Vagina (tissue), 2 donors: Measurements from ENCODE around the gene SH3RF1.

Experiments
- CTCF ChIP-seq, 3 experiments: fragments of 450-650 bp in 2 of 3; fragments of 200-600 bp in 1 of 3; sonication (generic) in 1 of 3; IDR thresholded peaks; one replicate each; pipeline ENCODE4 v1.5.1; 2017 to 2019; ENCODE audit warnings: antibody characterized with exemption in 3 of 3, mild to moderate bottlenecking in 2 of 3, moderate library complexity in 2 of 3
- POLR2A ChIP-seq, 2 donors: fragments of 450-650 bp; IDR thresholded peaks; one replicate each; pipeline ENCODE4 v1.6.1; 2017; ENCODE audit warnings: antibody characterized with exemption in 2 of 2, mild to moderate bottlenecking in 2 of 2, moderate library complexity in 2 of 2
- POLR2AphosphoS5 ChIP-seq, 2 donors: sonication (generic); formaldehyde crosslinking; IDR thresholded peaks; one replicate each; pipeline ENCODE4 v1.9.0; 2017; ENCODE audit warnings: antibody characterized with exemption in 2 of 2, mild to moderate bottlenecking in 2 of 2, low read depth in 1 of 2; ENCODE audit not compliant: insufficient read depth in 1 of 2

- no peak for TF ChIP-seq CTCF (IDR thresholded peaks at IDR 0.05)
- no peak for TF ChIP-seq POLR2A (IDR thresholded peaks at IDR 0.05)
- TF ChIP-seq POLR2AphosphoS5 (IDR thresholded peaks at IDR 0.05; ENCODE audit: insufficient read depth in 1 of 2, low read depth in 1 of 2) = no peak
Measured at GRCh38 chr4:169064296-169064695, 206.5 kb downstream of the SH3RF1 start.
